PC-3 (cell line): Measurements from ENCODE around the gene PHF12. TPM values are rescaled to one million over a fixed set of nuclear protein-coding genes. Genes with fewer than 3 reads are reported as not detected.

Source experiments
- ATAC-seq: fragments of 200-7000 bp; cut with Tn5 transposase; 2 replicates; pipeline ENCODE4 v1.9.1; 2020; ENCODE audit warnings: mild to moderate bottlenecking, moderate library complexity
- BruUV-seq: library from RNA; stranded (reverse); fragments of 400-500 nt; replicated peaks from 2 replicates; lab custom pipeline; 2021; lab: Mats Ljungman, UMichigan
- CTCF ChIA-PET: fragments of 300-600 bp; sonication (Branson Sonifier 250); formaldehyde crosslinking; loops from one replicate; lab custom pipeline; 2022; ENCODE audit warnings: antibody characterized with exemption; lab: Charles Lee
- POLR2A ChIA-PET: fragments of 300-600 bp; sonication (Branson Sonifier 250); formaldehyde crosslinking; loops from one replicate; lab custom pipeline; 2022; ENCODE audit warnings: antibody characterized with exemption; ENCODE audit not compliant: unreplicated experiment; lab: Charles Lee
- DNase-seq: peaks from one replicate; pipeline ENCODE4 v3.0.0-alpha.2; 2015
- H2AFZ ChIP-seq: fragments of 300-600 bp; sonication (generic); 2 replicates; pipeline ENCODE4 v1.6.0; 2016; ENCODE audit warnings: antibody characterized with exemption, low read length
- H3F3A ChIP-seq: fragments of 300-600 bp; sonication (generic); one replicate; pipeline ENCODE4 v1.6.0; 2017; ENCODE audit warnings: antibody characterized with exemption, low read length, control low read depth, mild to moderate bottlenecking; ENCODE audit not compliant: unreplicated experiment
- H3K27ac ChIP-seq: fragments of 300-600 bp; sonication (generic); 2 replicates; pipeline ENCODE4 v1.5.1; 2016; ENCODE audit warnings: mild to moderate bottlenecking, low read length
- H3K27me3 ChIP-seq: fragments of 300-600 bp; sonication (generic); 2 replicates; pipeline ENCODE4 v1.6.1; 2016; ENCODE audit warnings: low read length, mixed read lengths
- H3K36me3 ChIP-seq: fragments of 300-600 bp; sonication (generic); 2 replicates; pipeline ENCODE4 v1.6.1; 2016; ENCODE audit warnings: low read depth, mixed run types, low read length, mixed read lengths
- H3K4me1 ChIP-seq: fragments of 300-600 bp; sonication (generic); 2 replicates; pipeline ENCODE4 v1.5.1; 2016; ENCODE audit warnings: low read length; ENCODE audit not compliant: insufficient read depth
- H3K4me2 ChIP-seq: fragments of 300-600 bp; sonication (generic); 2 replicates; pipeline ENCODE4 v1.6.0; 2016; ENCODE audit warnings: low read length
- H3K4me3 ChIP-seq: fragments of 300-600 bp; sonication (generic); 2 replicates; pipeline ENCODE4 v1.5.1; 2016; ENCODE audit warnings: mild to moderate bottlenecking, low read length, mixed read lengths
- H3K79me2 ChIP-seq: fragments of 300-600 bp; sonication (generic); 2 replicates; pipeline ENCODE4 v1.6.1; 2017; ENCODE audit warnings: low read length, mixed read lengths
- H3K9ac ChIP-seq: fragments of 300-600 bp; sonication (generic); 2 replicates; pipeline ENCODE4 v1.6.0; 2016; ENCODE audit warnings: mild to moderate bottlenecking, low read length
- H3K9me2 ChIP-seq: fragments of 300-600 bp; sonication (generic); replicated peaks from 2 replicates; pipeline ENCODE4 v1.6.1; 2016; ENCODE audit warnings: mixed run types, low read length, mixed read lengths
- H3K9me3 ChIP-seq: fragments of 300-600 bp; sonication (generic); 2 replicates; pipeline ENCODE4 v1.6.1; 2016; ENCODE audit warnings: low read length, mixed read lengths
- H4K20me1 ChIP-seq: fragments of 300-600 bp; sonication (generic); 2 replicates; pipeline ENCODE4 v1.6.1; 2016; ENCODE audit warnings: low read length, mixed read lengths
- CTCF ChIP-seq: fragments of 300-600 bp; sonication (generic); conservative IDR thresholded peaks from 2 replicates; pipeline ENCODE4 v1.5.1; 2017; ENCODE audit warnings: antibody characterized with exemption, low read depth, mild to moderate bottlenecking, low read length
- EZH2 ChIP-seq: fragments of 300-600 bp; sonication (generic); IDR thresholded peaks from one replicate; pipeline ENCODE4 v1.6.1; 2017; ENCODE audit warnings: antibody characterized with exemption, mild to moderate bottlenecking, low read length; ENCODE audit not compliant: unreplicated experiment
- EZH2phosphoT487 ChIP-seq: fragments of 300-600 bp; sonication (generic); IDR thresholded peaks from 2 replicates; pipeline ENCODE4 v1.6.1; 2018; ENCODE audit warnings: mild to moderate bottlenecking, antibody characterized with exemption, low read length, borderline replicate concordance
- intact Hi-C: fragments of 100-400 bp; cut with micrococcal nuclease; formaldehyde crosslinking; loops from 2 replicates; pipeline ENCODE4 v1.9.0; 2023
- total RNA-seq: library from RNA; depleted of rRNA; stranded (reverse); fragments of >200 nt; gene quantifications from 2 replicates; pipeline ENCODE4 v1.2.3, GENCODE V29; 2014

The PHF12 gene
- total RNA-seq, 1 experiment from 2014 or later = 25.0 TPM

GRCh38 chr17:28885363-28885762 is 66.0 kb downstream of the PHF12 start:
- Histone ChIP-seq H3K4me3 (no peak overlapping the region), H4K20me1 (no peaks in the 10 kb centered on the region), H3K4me1 (no peaks in the 10 kb centered on the region), H3K27ac (no peak overlapping the region), H3F3A (no peaks in the 10 kb centered on the region), H3K36me3 (no peaks in the 10 kb centered on the region), H3K27me3 (no peaks in the 10 kb centered on the region), H3K79me2 (no peaks in the 10 kb centered on the region), H3K9me3 (no peaks in the 10 kb centered on the region), H3K9me2 (no peaks in the 10 kb centered on the region), H3K4me2 (no peak overlapping the region), H3K9ac (no peak overlapping the region), H2AFZ (no peak overlapping the region)
- DNase-seq (no peak), ATAC-seq (no peak)
- intact Hi-C loops = no loop called here
- ChIA-PET POLR2A (no interaction called here), CTCF (no interaction called here)
- BruUV-seq = no TSS peak
- TF ChIP-seq EZH2 (no peak), EZH2phosphoT487 (no peak), CTCF (no peak)

- Histone ChIP-seq H3K4me1 (no peaks in the 10 kb centered on the region), H2AFZ (no peak overlapping the region), H3K9ac (no peak overlapping the region), H3F3A (no peaks in the 10 kb centered on the region), H3K79me2 (no peaks in the 10 kb centered on the region), H3K9me3 (no peaks in the 10 kb centered on the region), H3K27me3 (no peaks in the 10 kb centered on the region), H3K4me3 (no peak overlapping the region), H3K9me2 (no peaks in the 10 kb centered on the region), H3K27ac (no peak overlapping the region), H3K4me2 (no peak overlapping the region), H4K20me1 (no peaks in the 10 kb centered on the region), H3K36me3 (no peaks in the 10 kb centered on the region)
- TF ChIP-seq EZH2phosphoT487 (no peak), CTCF (no peak), EZH2 (no peak)
- POLR2A ChIA-PET = no interaction called here
- CTCF ChIA-PET = no interaction called here
- no TSS peak for BruUV-seq
- ATAC-seq = no peak
- intact Hi-C loops = no loop called here
- no peak for DNase-seq
These were observed 67.2 kb downstream of the PHF12 start for GRCh38 chr17:28883967-28884702.

GRCh38 chr17:28882154-28882895 is 69.0 kb downstream of the PHF12 start:
- Histone ChIP-seq H3F3A (no peaks in the 10 kb centered on the region), H3K4me2 (no peak overlapping the region), H3K27ac (no peak overlapping the region), H3K9me2 (no peaks in the 10 kb centered on the region), H3K9me3 (no peaks in the 10 kb centered on the region), H4K20me1 (no peaks in the 10 kb centered on the region), H3K4me3 (no peak overlapping the region), H3K27me3 (no peaks in the 10 kb centered on the region), H2AFZ (no peak overlapping the region), H3K9ac (no peak overlapping the region), H3K4me1 (no peaks in the 10 kb centered on the region), H3K79me2 (no peaks in the 10 kb centered on the region), H3K36me3 (no peaks in the 10 kb centered on the region)
- CTCF ChIA-PET = no interaction called here
- intact Hi-C loops = no loop called here
- no TSS peak for BruUV-seq
- DNase-seq (no peak), ATAC-seq (no peak)
- TF ChIP-seq CTCF (no peak), EZH2phosphoT487 (no peak), EZH2 (no peak)
- POLR2A ChIA-PET = no interaction called here
